A673 (cell line): ENCODE results near the gene CDH4.

Source experiments
- EZH2 ChIP-seq: fragments of 200-600 bp; sonication (generic); IDR thresholded peaks from 2 replicates; pipeline ENCODE4 v1.6.1; 2017; ENCODE audit warnings: borderline replicate concordance, low read depth, mild to moderate bottlenecking, mixed read lengths, antibody characterized with exemption, low read length; ENCODE audit not compliant: poor library complexity, severe bottlenecking
- TF ChIP-seq, protein P1 (sequence below): fragments of 300-800, 200-600 bp; sonication (generic); conservative IDR thresholded peaks from 2 replicates; pipeline ENCODE4 v1.5.1; 2017; ENCODE audit warnings: low read depth, mild to moderate bottlenecking, antibody characterized with exemption, low read length, moderate library complexity, mixed read lengths

DNA sequence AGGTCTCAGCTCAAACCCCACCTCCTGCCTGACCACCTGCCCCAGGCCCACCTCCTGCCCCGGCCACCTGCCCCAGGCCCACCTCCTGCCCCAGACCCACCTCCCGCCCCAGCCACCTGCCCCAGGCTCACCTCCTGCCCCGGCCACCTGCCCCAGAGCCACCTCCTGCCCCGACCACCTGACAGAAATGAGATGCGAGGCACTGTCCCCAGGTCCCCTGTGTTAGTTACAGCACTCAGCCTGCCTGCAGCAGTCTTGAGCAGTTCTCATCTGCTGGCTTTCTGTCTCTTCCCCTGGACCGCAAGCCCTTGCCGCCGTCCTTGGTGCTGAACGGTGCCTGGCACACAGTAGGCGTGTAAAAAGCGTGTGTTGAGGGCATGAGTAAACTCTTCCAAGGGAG, 79.5 kb downstream of the CDH4 start:
- TF ChIP-seq, protein P1, sequence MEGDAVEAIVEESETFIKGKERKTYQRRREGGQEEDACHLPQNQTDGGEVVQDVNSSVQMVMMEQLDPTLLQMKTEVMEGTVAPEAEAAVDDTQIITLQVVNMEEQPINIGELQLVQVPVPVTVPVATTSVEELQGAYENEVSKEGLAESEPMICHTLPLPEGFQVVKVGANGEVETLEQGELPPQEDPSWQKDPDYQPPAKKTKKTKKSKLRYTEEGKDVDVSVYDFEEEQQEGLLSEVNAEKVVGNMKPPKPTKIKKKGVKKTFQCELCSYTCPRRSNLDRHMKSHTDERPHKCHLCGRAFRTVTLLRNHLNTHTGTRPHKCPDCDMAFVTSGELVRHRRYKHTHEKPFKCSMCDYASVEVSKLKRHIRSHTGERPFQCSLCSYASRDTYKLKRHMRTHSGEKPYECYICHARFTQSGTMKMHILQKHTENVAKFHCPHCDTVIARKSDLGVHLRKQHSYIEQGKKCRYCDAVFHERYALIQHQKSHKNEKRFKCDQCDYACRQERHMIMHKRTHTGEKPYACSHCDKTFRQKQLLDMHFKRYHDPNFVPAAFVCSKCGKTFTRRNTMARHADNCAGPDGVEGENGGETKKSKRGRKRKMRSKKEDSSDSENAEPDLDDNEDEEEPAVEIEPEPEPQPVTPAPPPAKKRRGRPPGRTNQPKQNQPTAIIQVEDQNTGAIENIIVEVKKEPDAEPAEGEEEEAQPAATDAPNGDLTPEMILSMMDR, result no peak
- TF ChIP-seq EZH2, result no peak
